WERI-Rb-1 (cell line): Measurements from ENCODE around the gene TNNT2.

Experiments
- DNase-seq: peaks from one replicate; pipeline ENCODE4 v3.0.0-alpha.2; 2020
- H3K27ac ChIP-seq: fragments of 250-450 bp; sonication (Bioruptor Pico); 2 replicates; pipeline ENCODE4 v1.5.1; 2020; ENCODE audit warnings: mild to moderate bottlenecking, moderate library complexity
- H3K27me3 ChIP-seq: fragments of 250-450 bp; sonication (Bioruptor Pico); 2 replicates; pipeline ENCODE4 v1.5.1; 2021; ENCODE audit warnings: mild to moderate bottlenecking, low read depth, moderate library complexity; ENCODE audit not compliant: insufficient read depth, severe bottlenecking
- H3K36me3 ChIP-seq: fragments of 250-450 bp; sonication (Bioruptor Pico); 2 replicates; pipeline ENCODE4 v1.5.1; 2020; ENCODE audit warnings: mild to moderate bottlenecking, moderate library complexity
- H3K4me3 ChIP-seq: 2 replicates; pipeline ENCODE4 v1.5.1; 2011; ENCODE audit warnings: low read depth, mild to moderate bottlenecking, control low read depth, low read length
- H3K9me3 ChIP-seq: fragments of 250-450 bp; sonication (Bioruptor Pico); 2 replicates; pipeline ENCODE4 v1.5.1; 2021; ENCODE audit warnings: mild to moderate bottlenecking, moderate library complexity; ENCODE audit not compliant: severe bottlenecking
- CTCF ChIP-seq: IDR thresholded peaks from 2 replicates; pipeline ENCODE4 v1.5.1; 2011; ENCODE audit warnings: low read depth, mild to moderate bottlenecking, control low read depth, inconsistent platforms, low read length

TNNT2 gene

GRCh38 chr1:201318504-201319340, 58.8 kb downstream of the TNNT2 start:
- H3K36me3 ChIP-seq = no peaks in the 10 kb centered on the region
- H3K27me3 ChIP-seq = no peaks in the 10 kb centered on the region

GRCh38 chr1:201317551-201317950, 59.9 kb downstream of the TNNT2 start:
- H3K4me3 ChIP-seq = no peak overlapping the region
- H3K9me3 ChIP-seq = no peaks in the 10 kb centered on the region
- no peaks in the 10 kb centered on the region for H3K27me3 ChIP-seq
- H3K36me3 ChIP-seq = no peaks in the 10 kb centered on the region
- TF ChIP-seq CTCF = no peak
- no peak for DNase-seq
- no peak overlapping the region for H3K27ac ChIP-seq

More at GRCh38 chr1:201318504-201319340, 58.8 kb downstream of the TNNT2 start:
- DNase-seq = no peak
- no peak overlapping the region for H3K27ac ChIP-seq
- H3K9me3 ChIP-seq = no peaks in the 10 kb centered on the region
- no peak overlapping the region for H3K4me3 ChIP-seq
- no peak for TF ChIP-seq CTCF

- TF ChIP-seq CTCF = no peak
- Histone ChIP-seq H3K4me3 (no peak overlapping the region), H3K9me3 (no peaks in the 10 kb centered on the region), H3K27me3 (no peaks in the 10 kb centered on the region), H3K36me3 (no peaks in the 10 kb centered on the region), H3K27ac (no peak overlapping the region)
- no peak for DNase-seq
Observed at GRCh38 chr1:201316556-201316955, 60.9 kb downstream of the TNNT2 start.

GRCh38 chr1:201313086-201313485, 64.4 kb downstream of the TNNT2 start:
- Histone ChIP-seq H3K4me3 (no peak overlapping the region), H3K36me3 (no peaks in the 10 kb centered on the region), H3K27me3 (no peaks in the 10 kb centered on the region), H3K27ac (no peak overlapping the region), H3K9me3 (no peaks in the 10 kb centered on the region)
- no peak for DNase-seq
- TF ChIP-seq CTCF = no peak

GRCh38 chr1:201312298-201312697, 65.2 kb downstream of the TNNT2 start:
- H3K4me3 ChIP-seq = no peak overlapping the region
- no peak for DNase-seq
- peak; percentile 17; the same call in 1 of the 2 replicates for TF ChIP-seq CTCF
- no peak overlapping the region for H3K27ac ChIP-seq
- H3K27me3 ChIP-seq = no peaks in the 10 kb centered on the region
- no peaks in the 10 kb centered on the region for H3K36me3 ChIP-seq
- H3K9me3 ChIP-seq = no peaks in the 10 kb centered on the region
